Endothelial cell of umbilical vein (primary cell): ENCODE measurements around the gene KNTC1. TPM values are rescaled to one million over a fixed set of nuclear protein-coding genes. Genes with fewer than 3 reads are reported as not detected.

ENCODE experiments used
- BruUV-seq: library from RNA; stranded (reverse); fragments of 400-500 nt; replicated peaks from 2 replicates; lab custom pipeline; 2021; lab: Mats Ljungman, UMichigan
- CTCF ChIA-PET: fragments of 300-600, 350-600 bp; sonication (Branson Sonifier 250); formaldehyde crosslinking; loops from one replicate; lab custom pipeline; 2021; ENCODE audit warnings: antibody characterized with exemption, inconsistent platforms; lab: Charles Lee
- POLR2A ChIA-PET: fragments of 300-600, 350-600 bp; sonication (Branson Sonifier 250); formaldehyde crosslinking; loops from one replicate; lab custom pipeline; 2021; ENCODE audit warnings: antibody characterized with exemption, inconsistent platforms; lab: Charles Lee
- DNase-seq: peaks from one replicate; pipeline ENCODE4 v3.0.0-alpha.2; 2011; ENCODE audit warnings: low read depth, low spot score
- FAIRE-seq: peaks from 2 replicates; lab custom pipeline; 2011; peaks lifted over from hg19 to GRCh38; lab: Jason Lieb, UNC
- H2AFZ ChIP-seq: 2 replicates; pipeline ENCODE4 v1.6.0; 2012; ENCODE audit warnings: low read depth, low read length, control low read depth, inconsistent platforms
- H3K27ac ChIP-seq: 2 replicates; pipeline ENCODE4 v1.5.1; 2011; ENCODE audit warnings: low read depth, mild to moderate bottlenecking, control low read depth, low read length, moderate library complexity; ENCODE audit not compliant: insufficient read depth
- H3K27me3 ChIP-seq, 2 experiments: 2 replicates each; pipeline versions ENCODE4 v1.6.0 to v1.6.1; 2011; ENCODE audit warnings: low read length in 2 of 2, mixed read lengths in 1 of 2; ENCODE audit not compliant: control insufficient read depth in 2 of 2, insufficient read depth in 2 of 2
- H3K36me3 ChIP-seq, 2 experiments: 2 replicates in 1 of 2; 3 replicates in 1 of 2; pipeline ENCODE4 v1.5.1; 2011; ENCODE audit warnings: low read length in 2 of 2, mild to moderate bottlenecking in 1 of 2, moderate library complexity in 1 of 2; ENCODE audit not compliant: control insufficient read depth in 2 of 2, insufficient read depth in 2 of 2; ENCODE audit errors: extremely low read depth in 1 of 2
- H3K4me1 ChIP-seq: 3 replicates; pipeline ENCODE4 v1.5.1; 2011; ENCODE audit warnings: mild to moderate bottlenecking, low read length; ENCODE audit not compliant: control insufficient read depth, insufficient read depth; ENCODE audit errors: extremely low read depth
- H3K4me2 ChIP-seq: 2 replicates; pipeline ENCODE4 v1.6.1; 2011; ENCODE audit warnings: low read length, control low read depth, mixed read lengths; ENCODE audit not compliant: insufficient read depth
- H3K4me3 ChIP-seq, 3 experiments: fragments of 200-600 bp in 1 of 3; sonication (generic), shearing (Covaris generic) in 1 of 3; replicated peaks in 1 of 3; 2 replicates each; pipeline ENCODE4 v1.5.1; 2011 to 2016; ENCODE audit warnings: control low read depth in 3 of 3, low read length in 3 of 3, mild to moderate bottlenecking in 2 of 3, inconsistent platforms in 1 of 3, low read depth in 1 of 3, moderate library complexity in 1 of 3; ENCODE audit not compliant: insufficient read depth in 1 of 3
- H3K79me2 ChIP-seq: 2 replicates; pipeline ENCODE4 v1.6.0; 2012; ENCODE audit warnings: low read length, inconsistent platforms; ENCODE audit not compliant: control insufficient read depth, insufficient read depth
- H3K9ac ChIP-seq: replicated peaks from 2 replicates; pipeline ENCODE3; 2011; ENCODE audit warnings: low read length, control low read depth; ENCODE audit not compliant: insufficient read depth; ENCODE audit errors: extremely low read depth
- H3K9me1 ChIP-seq: replicated peaks from 3 replicates; pipeline ENCODE4 v1.6.0; 2011; ENCODE audit warnings: mild to moderate bottlenecking, low read length; ENCODE audit not compliant: control insufficient read depth, insufficient read depth; ENCODE audit errors: extremely low read depth
- H3K9me3 ChIP-seq: replicated peaks from 2 replicates; pipeline ENCODE4 v1.5.1; 2012; ENCODE audit warnings: low read length, inconsistent platforms; ENCODE audit not compliant: control insufficient read depth, insufficient read depth
- H4K20me1 ChIP-seq: replicated peaks from 2 replicates; pipeline ENCODE3; 2011; ENCODE audit warnings: mild to moderate bottlenecking, low read length; ENCODE audit not compliant: control insufficient read depth, insufficient read depth; ENCODE audit errors: extremely low read depth
- CTCF ChIP-seq, 2 donors: IDR thresholded peaks; 1 replicate in 1 of 2; 2 replicates in 1 of 2; pipeline ENCODE4 v1.5.1; 2011; ENCODE audit warnings: low read length in 2 of 2, mild to moderate bottlenecking in 2 of 2, moderate library complexity in 2 of 2, control low read depth in 1 of 2, inconsistent platforms in 1 of 2, low read depth in 1 of 2; ENCODE audit not compliant: insufficient read depth in 1 of 2; ENCODE audit errors: extremely low read depth in 1 of 2
- EZH2 ChIP-seq: IDR thresholded peaks from 2 replicates; pipeline ENCODE4 v1.6.1; 2012; ENCODE audit warnings: borderline replicate concordance, low read depth, mild to moderate bottlenecking, moderate library complexity, low read length, inconsistent platforms; ENCODE audit not compliant: severe bottlenecking
- FOS ChIP-seq: IDR thresholded peaks from 2 replicates; pipeline ENCODE4 v1.6.1; 2011; ENCODE audit warnings: mild to moderate bottlenecking, low read length, moderate library complexity, borderline replicate concordance; ENCODE audit not compliant: insufficient read depth
- GATA2 ChIP-seq: IDR thresholded peaks from 2 replicates; pipeline ENCODE4 v1.7.0; 2011; ENCODE audit warnings: low read depth, mild to moderate bottlenecking, moderate library complexity, mixed read lengths, low read length; ENCODE audit not compliant: insufficient read length, insufficient read depth
- JUN ChIP-seq: IDR thresholded peaks from 2 replicates; pipeline ENCODE4 v1.6.1; 2011; ENCODE audit warnings: borderline replicate concordance, low read depth; ENCODE audit not compliant: insufficient read length, insufficient read depth
- MAX ChIP-seq: IDR thresholded peaks from 2 replicates; pipeline ENCODE4 v1.6.1; 2011; ENCODE audit not compliant: insufficient read depth, insufficient read length
- MYC ChIP-seq: IDR thresholded peaks from one replicate; pipeline ENCODE4 v1.6.1; 2011; ENCODE audit warnings: mild to moderate bottlenecking, low read depth, low read length
- POLR2A ChIP-seq: IDR thresholded peaks from 2 replicates; pipeline ENCODE4 v1.6.1; 2012; ENCODE audit warnings: low read depth, mild to moderate bottlenecking, control low read depth, low read length
- POLR2AphosphoS5 ChIP-seq: IDR thresholded peaks from 2 replicates; pipeline ENCODE4 v1.6.1; 2012; ENCODE audit warnings: low read depth, mild to moderate bottlenecking, control low read depth, low read length, moderate library complexity; ENCODE audit not compliant: insufficient read depth
- dilution Hi-C: fragments of 300-500 bp; cut with MboI; formaldehyde crosslinking; loops from one replicate; pipeline ENCODE4 v1.15.0; 2019; ENCODE audit warnings: low sequenced_read_pairs; ENCODE audit not compliant: extremely low pct_ligation_motif_present
- intact Hi-C: fragments of 100-400 bp; cut with micrococcal nuclease; formaldehyde crosslinking; loops from one replicate; pipeline ENCODE4 v1.10.0; 2022
- polyA plus RNA-seq, 4 experiments: library from polyadenylated mRNA; depleted of rRNA in 3 of 4; stranded (reverse) in 3 of 4; unstranded in 1 of 4; fragments of >200 nt; gene quantifications; 2 replicates each; pipeline versions ENCODE4 v1.2.1 to v1.2.3, GENCODE V29; 2011 to 2012; ENCODE audit warnings: missing spikeins in 1 of 4
- total RNA-seq: library from RNA; stranded (reverse); gene quantifications from 2 replicates; pipeline ENCODE4 v1.2.3, GENCODE V29; 2021

The KNTC1 gene
- total and polyA plus RNA-seq, 2 donors (not counting 3 experiments of a cell fraction or from before 2014, with no cell fraction given) = 15.5 to 52.9 TPM

GRCh38 chr12:122545855-122546254, 18.8 kb downstream of the KNTC1 start:
- Histone ChIP-seq H3K4me1 (no peaks in the 10 kb centered on the region), H4K20me1 (no peaks in the 10 kb centered on the region), H3K27me3 (no peaks in the 10 kb centered on the region), H3K36me3 (peaks cover 0 to 10% of the 10 kb centered on the region in 2 experiments), H3K27ac (no peak overlapping the region), H3K9me1 (no peaks in the 10 kb centered on the region), H3K4me3 (no peak overlapping the region), H3K79me2 (no peaks in the 10 kb centered on the region), H3K9ac (no peak overlapping the region), H3K9me3 (no peaks in the 10 kb centered on the region), H2AFZ (no peak overlapping the region), H3K4me2 (no peak overlapping the region)
- no peak for DNase-seq
- TF ChIP-seq MYC = no peak
- TF ChIP-seq CTCF (IDR thresholded peaks at IDR 0.05; ENCODE audit: extremely low read depth in 1 of 2, insufficient read depth in 1 of 2, low read depth in 1 of 2, low read length in 2 of 2) = no peak
- no peak for TF ChIP-seq FOS
- TF ChIP-seq MAX = no peak
- no peak for TF ChIP-seq EZH2
- TF ChIP-seq POLR2A = no peak
- no peak for TF ChIP-seq GATA2
- no peak for TF ChIP-seq POLR2AphosphoS5
- TF ChIP-seq JUN = no peak
- dilution Hi-C loops (no loop called here), intact Hi-C loops (no loop called here)
- CTCF ChIA-PET = no interaction called here
- FAIRE-seq = no peak
- BruUV-seq = no TSS peak
- POLR2A ChIA-PET = no interaction called here
